Neural progenitor cell (in vitro differentiated cells): ENCODE results near the gene NUDC. TPM values are rescaled to one million over a fixed set of nuclear protein-coding genes. Genes with fewer than 3 reads are reported as not detected.

Experiments
- DNase-seq: peaks from one replicate; pipeline ENCODE4 v3.0.0-alpha.2; 2016; ENCODE audit warnings: low spot score
- H2AFZ ChIP-seq: fragments of 200-600 bp; sonication (generic); replicated peaks from 2 replicates; pipeline ENCODE4 v1.6.1; 2016; ENCODE audit warnings: antibody characterized with exemption
- H3F3A ChIP-seq: fragments of 200-600 bp; sonication (generic); 2 replicates; pipeline ENCODE4 v1.6.1; 2016; ENCODE audit warnings: antibody characterized with exemption, low read depth
- H3K27ac ChIP-seq: fragments of 200-600 bp; sonication (generic); 2 replicates; pipeline ENCODE4 v1.5.1; 2016; ENCODE audit warnings: mild to moderate bottlenecking
- H3K27me3 ChIP-seq: fragments of 200-600 bp; sonication (generic); 2 replicates; pipeline ENCODE4 v1.6.1; 2016; ENCODE audit warnings: mild to moderate bottlenecking, moderate library complexity
- H3K36me3 ChIP-seq: fragments of 200-600 bp; sonication (generic); 2 replicates; pipeline ENCODE4 v1.5.1; 2016
- H3K4me1 ChIP-seq: fragments of 200-600 bp; sonication (generic); 2 replicates; pipeline ENCODE4 v1.6.1; 2016; ENCODE audit warnings: mixed run types
- H3K4me2 ChIP-seq: fragments of 200-600 bp; sonication (generic); 2 replicates; pipeline ENCODE4 v1.6.1; 2016
- H3K4me3 ChIP-seq: fragments of 200-600 bp; sonication (generic); 2 replicates; pipeline ENCODE4 v1.5.1; 2016
- H3K79me2 ChIP-seq: fragments of 200-600 bp; sonication (generic); 2 replicates; pipeline ENCODE4 v1.6.1; 2016; ENCODE audit warnings: low read depth
- H3K9ac ChIP-seq: fragments of 200-600 bp; sonication (generic); 2 replicates; pipeline ENCODE4 v1.6.1; 2016
- H3K9me3 ChIP-seq: fragments of 200-600 bp; sonication (generic); 2 replicates; pipeline ENCODE4 v1.5.1; 2016; ENCODE audit warnings: low read depth
- H4K20me1 ChIP-seq: fragments of 200-600 bp; sonication (generic); 2 replicates; pipeline ENCODE4 v1.6.1; 2016; ENCODE audit warnings: low read depth
- H3K27ac Mint-ChIP-seq: 3 replicates; pipeline ENCODE4 v1.8.0; 2021; ENCODE audit warnings: mixed read lengths
- H3K27me3 Mint-ChIP-seq: 2 replicates; pipeline ENCODE4 v1.8.0; 2022; ENCODE audit warnings: low read depth, mild to moderate bottlenecking, inconsistent platforms, moderate library complexity, mixed read lengths; ENCODE audit not compliant: insufficient read depth
- H3K36me3 Mint-ChIP-seq: 3 replicates; pipeline ENCODE4 v1.8.0; 2021; ENCODE audit warnings: mixed read lengths
- H3K4me1 Mint-ChIP-seq: 3 replicates; pipeline ENCODE4 v1.8.0; 2021; ENCODE audit warnings: mixed read lengths
- H3K4me3 Mint-ChIP-seq: 3 replicates; pipeline ENCODE4 v1.8.0; 2021; ENCODE audit warnings: mild to moderate bottlenecking, moderate library complexity, mixed read lengths
- H3K9me3 Mint-ChIP-seq: 3 replicates; pipeline ENCODE4 v1.8.0; 2020; ENCODE audit warnings: mixed read lengths
- CTCF ChIP-seq: fragments of 200-600 bp; sonication (generic); IDR thresholded peaks from 2 replicates; pipeline ENCODE4 v1.5.1; 2017; ENCODE audit warnings: antibody characterized with exemption, mild to moderate bottlenecking
- EZH2 ChIP-seq: fragments of 200-600 bp; sonication (generic); IDR thresholded peaks from 2 replicates; pipeline ENCODE4 v1.6.1; 2017; ENCODE audit warnings: antibody characterized with exemption, mild to moderate bottlenecking, moderate library complexity
- EZH2phosphoT487 ChIP-seq: fragments of 200-600 bp; sonication (generic); IDR thresholded peaks from 2 replicates; pipeline ENCODE4 v1.6.1; 2017; ENCODE audit warnings: antibody characterized with exemption
- total RNA-seq: library from RNA; depleted of rRNA; stranded (reverse); fragments of >200 nt; gene quantifications from 2 replicates; pipeline ENCODE4 v1.2.3, GENCODE V29; 2015; ENCODE audit warnings: low replicate concordance

NUDC gene
- total RNA-seq, 1 donor from 2014 or later: 28.6 TPM

DNA sequence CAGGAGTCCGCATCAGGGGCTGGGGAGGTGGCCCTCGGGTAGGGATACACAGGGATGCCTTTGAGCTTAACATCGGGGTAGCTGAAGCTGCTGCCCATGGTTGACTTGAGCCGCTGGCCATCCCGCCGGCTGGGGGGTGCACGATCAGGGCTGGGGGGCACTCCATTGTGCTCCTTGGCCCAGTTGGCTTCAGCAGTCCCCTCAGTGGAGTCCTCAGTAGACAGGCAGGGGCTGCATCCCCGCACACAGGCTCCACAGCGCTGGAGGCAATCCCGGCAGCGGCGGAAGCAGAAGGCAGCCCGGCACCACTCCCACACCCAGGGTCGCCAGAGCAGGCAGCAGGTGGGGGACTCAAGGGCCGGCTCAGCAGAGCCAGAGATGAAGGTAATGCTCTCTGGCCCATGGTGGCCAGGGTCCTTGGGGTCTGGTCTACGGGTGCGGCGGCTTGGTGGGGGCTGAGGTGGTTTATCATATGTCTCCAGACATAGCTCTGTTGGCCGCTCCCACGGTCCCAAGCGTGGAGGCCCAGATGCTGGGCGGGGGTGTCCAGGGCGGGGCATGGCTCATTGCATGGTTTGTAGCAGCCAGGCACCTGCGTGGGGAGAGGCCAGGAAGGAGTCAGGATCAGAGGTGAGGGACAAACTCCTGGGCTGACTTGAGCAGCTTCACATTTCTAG, 30.4 kb downstream of the NUDC start:
- Histone ChIP-seq H3K9ac (no peak overlapping the region), H3K9me3 (no peaks in the 10 kb centered on the region), H2AFZ (no peak overlapping the region), H3K4me1 (no peaks in the 10 kb centered on the region), H3K4me2 (no peak overlapping the region), H3K27me3 (no peaks in the 10 kb centered on the region), H3K27ac (no peak overlapping the region), H3F3A (peaks cover 9% of the 10 kb centered on the region), H3K4me3 (no peak overlapping the region), H3K79me2 (no peaks in the 10 kb centered on the region), H4K20me1 (no peaks in the 10 kb centered on the region), H3K36me3 (no peaks in the 10 kb centered on the region)
- Mint-ChIP-seq H3K4me3 (no peak overlapping the region), H3K36me3 (peaks cover 2% of the 10 kb centered on the region), H3K4me1 (peaks cover 4% of the 10 kb centered on the region), H3K27me3 (peaks cover 6% of the 10 kb centered on the region), H3K27ac (no peak overlapping the region), H3K9me3 (no peaks in the 10 kb centered on the region)
- TF ChIP-seq CTCF (no peak), EZH2phosphoT487 (no peak), EZH2 (no peak)
- DNase-seq: no peak

GRCh38 chr1:26953374-26953773, 31.8 kb downstream of the NUDC start:
- H3K36me3 ChIP-seq: no peaks in the 10 kb centered on the region
- no peaks in the 10 kb centered on the region for H4K20me1 ChIP-seq
- peaks cover 4% of the 10 kb centered on the region for H3K4me1 Mint-ChIP-seq
- TF ChIP-seq EZH2 (no peak), EZH2phosphoT487 (no peak), CTCF (no peak)
- no peak overlapping the region for H3K4me3 Mint-ChIP-seq
- H3K4me2 ChIP-seq: no peak overlapping the region
- no peak for DNase-seq
- no peak overlapping the region for H3K27ac Mint-ChIP-seq
- H2AFZ ChIP-seq: no peak overlapping the region
- H3F3A ChIP-seq: peaks cover 3% of the 10 kb centered on the region
- no peak overlapping the region for H3K9ac ChIP-seq
- H3K9me3 Mint-ChIP-seq: no peaks in the 10 kb centered on the region
- no peaks in the 10 kb centered on the region for H3K36me3 Mint-ChIP-seq
- H3K4me3 ChIP-seq: no peak overlapping the region
- H3K79me2 ChIP-seq: no peaks in the 10 kb centered on the region
- no peaks in the 10 kb centered on the region for H3K4me1 ChIP-seq
- H3K27me3 ChIP-seq: peaks cover 5% of the 10 kb centered on the region
- H3K27me3 Mint-ChIP-seq: peaks cover 15% of the 10 kb centered on the region
- H3K9me3 ChIP-seq: no peaks in the 10 kb centered on the region
- no peak overlapping the region for H3K27ac ChIP-seq

- TF ChIP-seq CTCF: no peak
- TF ChIP-seq EZH2: no peak
- no peak for TF ChIP-seq EZH2phosphoT487
- Histone ChIP-seq H3K4me3 (no peak overlapping the region), H3K9ac (no peak overlapping the region), H3K4me2 (no peak overlapping the region), H4K20me1 (no peaks in the 10 kb centered on the region), H3K9me3 (no peaks in the 10 kb centered on the region), H3K27me3 (peaks cover 35% of the 10 kb centered on the region), H3F3A (peaks cover 13% of the 10 kb centered on the region), H3K36me3 (no peaks in the 10 kb centered on the region), H3K4me1 (no peaks in the 10 kb centered on the region), H3K27ac (no peak overlapping the region), H3K79me2 (no peaks in the 10 kb centered on the region), H2AFZ (no peak overlapping the region)
- peaks cover 3% of the 10 kb centered on the region for H3K9me3 Mint-ChIP-seq
- H3K36me3 Mint-ChIP-seq: no peaks in the 10 kb centered on the region
- no peak overlapping the region for H3K27ac Mint-ChIP-seq
- peaks cover 4% of the 10 kb centered on the region for H3K4me1 Mint-ChIP-seq
- DNase-seq: no peak
- H3K4me3 Mint-ChIP-seq: no peak overlapping the region
- peaks cover 38% of the 10 kb centered on the region for H3K27me3 Mint-ChIP-seq
These were observed 34.8 kb downstream of the NUDC start for GRCh38 chr1:26956321-26956720.
